Measurements from ENCODE around the gene CKMT2.

Gene CKMT2

GRCh38 chr5:81233080-81233634 is at the start of gene CKMT2:
TSS of gene CKMT2 (plus strand) at chr5:81233322. CDS start at chr5:81251133, 17,811 bp downstream.
- no peak for DNase-seq

- no peak for DNase-seq
Measured at GRCh38 chr5:81183811-81184748, 49.0 kb upstream of the CKMT2 start.

DNA sequence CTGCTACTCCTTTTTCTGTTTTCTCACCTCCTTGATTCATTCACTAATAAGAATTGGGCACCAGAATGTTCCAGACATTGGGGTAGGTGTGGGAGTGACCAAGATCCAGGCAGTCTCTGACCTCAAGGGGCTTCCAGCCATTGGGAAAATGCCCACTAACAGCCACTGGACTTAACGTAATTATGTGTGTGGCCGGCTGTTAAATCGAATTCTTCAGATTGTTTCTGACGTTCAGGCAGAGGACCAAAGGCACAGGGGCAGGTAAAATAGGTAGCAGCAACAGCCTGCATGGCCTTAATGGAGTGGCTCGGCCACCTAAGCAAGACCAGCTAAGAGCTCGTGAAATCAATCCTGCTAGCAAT is 48.4 kb upstream of the CKMT2 start:
- no peak for DNase-seq

DNA sequence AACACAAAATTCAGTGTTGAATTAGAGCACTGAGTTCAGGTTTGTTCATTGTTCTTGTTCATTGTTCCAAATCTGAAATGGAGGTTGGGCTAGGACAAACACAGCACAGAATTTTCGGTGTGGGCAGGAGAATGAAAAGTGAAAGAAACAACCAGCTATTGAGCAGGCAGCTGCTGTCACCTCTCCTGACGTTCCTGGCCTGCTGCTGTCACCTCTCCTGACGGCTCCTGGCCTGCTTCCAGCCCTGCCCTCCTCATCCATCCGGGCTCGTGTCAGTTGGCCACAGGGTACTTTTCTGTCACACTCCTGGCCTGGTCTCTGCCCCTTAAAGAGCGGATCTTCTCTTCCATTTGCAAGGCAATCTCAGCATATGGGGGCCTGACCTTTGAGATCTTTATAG is 45.2 kb upstream of the CKMT2 start:
- DNase-seq: no peak

DNA sequence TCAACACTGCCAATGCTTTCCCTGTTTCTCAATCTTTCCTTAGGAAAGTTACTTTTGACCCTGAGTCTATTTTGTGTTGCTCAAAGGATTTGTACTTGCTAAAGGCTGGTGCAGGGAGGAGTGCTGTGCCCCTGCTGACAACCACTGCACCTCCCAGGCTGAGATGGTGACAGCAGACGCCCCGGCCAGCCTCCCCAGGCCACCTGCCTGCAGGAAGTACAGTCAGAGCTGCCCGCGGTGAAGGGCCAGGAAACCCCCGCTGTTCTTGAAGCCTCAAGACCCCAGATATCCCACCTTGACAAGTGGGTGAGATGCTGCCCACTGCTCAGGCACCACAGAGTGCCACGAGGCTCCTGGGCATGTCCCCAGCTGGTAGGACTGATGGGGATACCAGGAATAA is 44.2 kb upstream of the CKMT2 start:
- DNase-seq: no peak

DNA sequence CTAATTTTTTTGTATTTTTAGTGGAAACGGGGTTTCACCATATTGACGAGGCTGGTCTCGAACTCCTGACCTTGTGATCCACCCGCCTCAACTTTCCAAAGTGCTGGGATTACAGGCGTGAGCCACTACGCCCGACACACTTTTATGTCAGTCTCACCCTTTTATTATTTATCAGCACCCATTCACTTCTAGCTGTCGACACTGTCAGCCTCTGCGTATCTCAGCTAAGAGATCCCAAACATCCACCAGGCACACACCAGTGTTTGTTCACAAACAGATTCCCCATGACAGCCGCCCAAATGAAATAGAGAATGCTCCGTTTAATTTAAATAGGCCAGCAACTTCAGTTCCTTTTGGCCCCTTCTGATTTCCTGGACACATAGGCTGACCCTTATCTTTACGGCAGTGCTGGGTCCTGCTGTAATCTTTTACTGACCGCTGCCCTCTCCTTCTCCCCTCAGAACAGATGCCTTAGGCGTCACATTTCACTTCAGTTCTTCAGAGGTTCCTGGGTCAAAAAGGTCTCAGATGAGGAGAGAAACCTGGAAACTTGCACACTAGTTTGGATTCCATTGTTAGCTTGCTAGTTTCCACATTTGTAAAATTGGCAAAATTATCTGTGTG is 43.1 kb upstream of the CKMT2 start:
- DNase-seq: no peak

GRCh38 chr5:81191726-81192372 is 41.3 kb upstream of the CKMT2 start:
- no peak for DNase-seq

DNA sequence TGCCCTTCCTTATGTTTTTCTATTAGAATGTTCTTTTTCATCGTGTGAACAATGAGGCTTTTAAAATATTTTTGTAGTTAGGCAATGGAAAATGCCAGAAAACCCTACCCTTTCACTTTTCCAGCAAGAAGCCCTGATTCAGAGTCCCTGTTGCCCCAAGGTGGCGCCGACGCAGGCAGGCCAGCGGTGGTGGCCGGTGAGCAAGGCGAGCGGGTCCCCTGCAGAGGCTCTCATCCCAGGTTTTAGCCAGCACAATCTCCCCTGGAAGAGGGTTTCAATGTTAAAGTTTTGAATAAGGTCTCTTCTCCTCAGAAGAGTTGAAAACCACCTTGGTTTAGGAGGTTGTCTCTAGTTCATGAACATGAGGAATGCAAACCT is 40.8 kb upstream of the CKMT2 start:
- no peak for DNase-seq

GRCh38 chr5:81194633-81195334 is 38.3 kb upstream of the CKMT2 start:
- DNase-seq: peak; percentile 70

DNA sequence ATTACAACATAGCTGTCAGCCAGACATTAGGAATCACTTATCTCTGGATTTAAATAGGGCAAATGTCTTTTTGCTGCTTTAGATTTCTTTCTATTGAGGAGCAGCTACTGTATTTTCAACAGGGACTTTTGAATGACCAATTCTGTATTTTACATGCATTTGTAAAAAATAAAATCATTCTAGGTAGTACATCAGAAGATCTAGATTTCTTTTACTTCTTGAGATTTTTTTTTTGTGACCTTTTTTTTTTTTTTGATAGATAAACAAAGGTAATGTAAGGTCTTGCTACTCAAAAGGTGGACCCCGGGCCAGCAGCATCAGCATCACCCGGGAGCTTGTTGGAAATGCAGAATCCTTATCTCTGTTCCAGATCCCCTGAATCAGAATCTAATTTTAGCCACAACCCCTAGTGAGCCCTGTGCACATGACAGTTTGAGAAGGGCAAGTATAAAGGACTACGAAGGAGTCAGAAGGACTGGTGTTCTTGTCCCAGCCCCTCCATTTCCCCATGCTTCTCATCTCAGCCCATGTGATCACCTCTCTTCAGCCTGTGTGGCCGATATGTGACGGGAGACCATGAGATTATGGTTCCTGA is 37.7 kb upstream of the CKMT2 start:
- no peak for DNase-seq

GRCh38 chr5:81202655-81203054 is 30.5 kb upstream of the CKMT2 start:
- no peak for DNase-seq

GRCh38 chr5:81203729-81204128 is 29.4 kb upstream of the CKMT2 start:
- no peak for DNase-seq

- DNase-seq: no peak
Measured at GRCh38 chr5:81204205-81204604, 28.9 kb upstream of the CKMT2 start.

- no peak for DNase-seq
Measured at GRCh38 chr5:81205058-81205457, 28.1 kb upstream of the CKMT2 start.

DNA sequence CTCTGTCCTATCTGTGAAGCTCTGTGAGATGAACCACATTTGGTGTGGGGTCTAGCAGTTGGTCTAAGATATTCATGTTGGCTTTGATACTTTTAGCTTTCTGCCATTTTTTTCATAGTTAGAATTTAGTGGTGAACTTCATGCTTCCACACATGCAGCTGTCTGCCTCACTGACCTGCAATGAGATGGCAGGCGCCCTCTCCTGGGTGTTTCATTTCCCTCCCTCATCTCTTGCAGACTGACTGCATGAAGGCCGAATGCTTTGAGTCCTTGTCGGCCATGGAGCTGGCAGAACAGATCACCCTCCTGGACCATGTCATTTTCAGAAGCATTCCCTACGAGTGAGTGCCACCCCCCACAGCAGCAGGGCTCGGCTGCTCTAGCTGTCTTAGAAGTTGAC is 26.1 kb upstream of the CKMT2 start:
- DNase-seq: no peak

- DNase-seq: no peak
Measured at GRCh38 chr5:81208904-81209303, 24.2 kb upstream of the CKMT2 start.

- no peak for DNase-seq
Measured at GRCh38 chr5:81209386-81209785, 23.7 kb upstream of the CKMT2 start.

DNA sequence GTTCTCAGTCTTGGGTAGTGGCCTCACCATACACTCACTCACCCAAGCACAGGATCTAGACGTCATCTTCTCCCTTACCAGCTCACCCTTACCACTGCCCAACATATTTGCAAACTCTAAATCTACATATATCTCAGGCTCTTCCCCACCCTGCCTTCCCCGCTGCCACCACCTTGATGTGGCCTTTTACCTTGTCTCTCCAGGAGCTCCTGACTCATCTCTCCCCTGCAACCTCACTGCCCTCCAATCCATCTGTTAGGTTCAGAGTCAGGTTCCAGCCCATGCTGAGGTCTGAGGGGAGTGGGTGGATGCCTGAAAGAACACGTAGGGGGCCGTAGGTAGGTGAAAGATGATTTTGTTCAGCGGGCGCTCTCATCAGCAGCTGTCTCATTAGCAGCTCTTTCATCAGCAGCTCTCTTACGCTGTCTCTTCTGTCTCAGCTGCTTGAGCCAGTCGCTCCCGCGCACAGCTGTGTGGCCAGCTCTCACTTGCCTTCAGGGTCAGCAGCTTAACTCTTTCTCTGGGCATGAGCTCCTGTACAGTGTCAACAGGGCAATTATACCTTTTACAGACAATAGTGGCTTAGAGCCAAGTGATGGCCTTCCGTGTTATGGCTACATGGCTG is 23.1 kb upstream of the CKMT2 start:
- no peak for DNase-seq

DNA sequence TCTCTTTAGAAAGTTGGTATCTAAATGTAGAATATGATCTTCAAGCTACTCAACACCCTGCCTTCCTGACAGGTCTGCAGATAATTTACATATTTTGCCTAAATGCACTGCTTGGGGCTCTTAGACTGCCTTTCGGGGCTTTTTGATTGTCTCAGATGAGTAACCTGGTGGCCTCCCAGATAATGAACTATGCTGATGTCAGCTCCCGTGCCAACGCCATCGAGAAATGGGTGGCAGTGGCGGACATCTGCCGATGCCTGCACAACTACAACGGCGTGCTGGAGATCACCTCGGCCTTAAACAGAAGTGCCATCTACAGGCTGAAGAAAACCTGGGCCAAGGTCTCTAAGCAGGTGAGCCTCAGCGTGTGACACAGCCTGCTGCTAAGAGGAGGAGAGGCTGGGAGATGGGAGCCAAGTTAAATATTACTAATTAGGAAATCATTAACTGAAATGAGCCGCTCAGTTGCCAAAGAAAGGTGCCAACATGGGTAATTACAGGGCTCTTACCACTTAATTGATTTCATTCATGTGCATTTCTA is 20.8 kb upstream of the CKMT2 start:
- DNase-seq: no peak

DNA sequence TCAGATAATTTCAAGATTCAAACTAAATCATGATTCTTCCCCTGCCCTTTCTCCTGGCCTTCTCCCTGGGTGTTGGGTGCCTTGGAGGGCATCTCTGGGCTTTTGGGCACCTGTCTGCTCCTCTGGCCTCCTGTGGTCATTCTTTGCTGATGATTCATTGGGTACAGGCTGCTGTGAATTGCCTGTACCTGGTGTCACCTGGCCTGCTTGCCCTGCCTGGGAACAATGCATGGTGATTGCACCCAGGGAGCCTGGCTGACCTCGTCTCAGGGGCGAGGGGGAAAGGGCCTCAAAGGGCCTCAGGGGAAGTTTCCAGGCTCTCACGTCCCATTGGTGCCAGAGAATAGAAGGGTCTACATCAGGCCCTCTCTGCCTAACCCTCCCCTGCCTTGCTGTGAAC is 20.1 kb upstream of the CKMT2 start:
- no peak for DNase-seq

GRCh38 chr5:81214848-81215247 is 18.3 kb upstream of the CKMT2 start:
- DNase-seq: no peak

DNA sequence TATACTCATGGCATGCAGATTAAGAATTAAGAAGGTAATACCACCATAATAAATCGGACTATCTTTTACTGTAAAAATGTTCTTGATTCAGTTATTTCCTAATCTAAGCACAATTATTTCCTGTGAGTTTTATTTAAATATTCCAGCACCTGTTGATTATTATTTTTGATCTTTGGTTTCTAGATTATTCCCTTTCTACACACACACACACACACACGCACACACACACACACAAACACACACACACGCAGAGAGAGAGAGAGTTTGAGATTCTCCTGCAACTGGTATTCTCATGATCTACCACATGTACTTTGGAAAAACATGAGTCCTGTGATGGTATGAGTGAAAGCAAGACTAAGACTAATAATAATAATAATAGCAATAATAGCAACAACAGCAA is 17.0 kb upstream of the CKMT2 start:
- no peak for DNase-seq
